HG03280 (cell line): ENCODE results near the gene TACC2.
"Not testable (repeated sequence)": the region's sequence is repeated elsewhere in the genome, so short reads cannot be mapped to it uniquely, and the experiment has no call there.

Experiments
- ATAC-seq: cut with Tn5 transposase; IDR thresholded peaks from one replicate; pipeline ENCODE4 v1.9.1; 2021; ENCODE audit warnings: mild to moderate bottlenecking, moderate library complexity; ENCODE audit not compliant: unreplicated experiment

The TACC2 gene

GRCh38 chr10:121988361-121989324, at the start of gene TACC2:
Gene TACC2, plus strand, starts transcription at chr10:121989163. Its CDS starts 32,819 bp downstream, at chr10:122021982.
- no peak for ATAC-seq

- no peak for ATAC-seq
These were observed 47.4 kb upstream of the TACC2 start for GRCh38 chr10:121941532-121941931.

GRCh38 chr10:121942749-121943416, 46.1 kb upstream of the TACC2 start:
- ATAC-seq = no peak

- ATAC-seq = no peak
These were observed 41.3 kb upstream of the TACC2 start for GRCh38 chr10:121947343-121948330.

- ATAC-seq = no peak
These were observed 39.9 kb upstream of the TACC2 start for GRCh38 chr10:121949049-121949448.

- ATAC-seq = no peak
These were observed 39.5 kb upstream of the TACC2 start for GRCh38 chr10:121949451-121949850.

GRCh38 chr10:121952226-121952625, 36.7 kb upstream of the TACC2 start:
- ATAC-seq = no peak

- ATAC-seq = no peak
These were observed 32.6 kb upstream of the TACC2 start for GRCh38 chr10:121956111-121957061.

- no peak for ATAC-seq
These were observed 29.3 kb upstream of the TACC2 start for GRCh38 chr10:121959671-121960070.

GRCh38 chr10:121961456-121961855, 27.5 kb upstream of the TACC2 start:
- no peak for ATAC-seq

GRCh38 chr10:121965996-121966395, 23.0 kb upstream of the TACC2 start:
- no peak for ATAC-seq

GRCh38 chr10:121969086-121969485, 19.9 kb upstream of the TACC2 start:
- ATAC-seq = not testable (repeated sequence)

GRCh38 chr10:121974019-121974534, 14.9 kb upstream of the TACC2 start:
- peak; percentile 34 for ATAC-seq

- ATAC-seq = peak; percentile 85
These were observed 14.2 kb upstream of the TACC2 start, which contains the start of gene NSMCE4A for GRCh38 chr10:121974535-121975294. Gene NSMCE4A, minus strand, starts transcription at chr10:121975217. Its CDS starts 52 bp downstream, at chr10:121975165.

GRCh38 chr10:121975295-121976086, 13.5 kb upstream of the TACC2 start:
- ATAC-seq = no peak

GRCh38 chr10:121976607-121977006, 12.4 kb upstream of the TACC2 start:
- ATAC-seq = no peak

GRCh38 chr10:121978511-121978910, 10.5 kb upstream of the TACC2 start:
- no peak for ATAC-seq

GRCh38 chr10:121981346-121981745, 7.6 kb upstream of the TACC2 start:
- no peak for ATAC-seq
